ENCODE measurements around the gene RNF34.

Gene RNF34

DNA sequence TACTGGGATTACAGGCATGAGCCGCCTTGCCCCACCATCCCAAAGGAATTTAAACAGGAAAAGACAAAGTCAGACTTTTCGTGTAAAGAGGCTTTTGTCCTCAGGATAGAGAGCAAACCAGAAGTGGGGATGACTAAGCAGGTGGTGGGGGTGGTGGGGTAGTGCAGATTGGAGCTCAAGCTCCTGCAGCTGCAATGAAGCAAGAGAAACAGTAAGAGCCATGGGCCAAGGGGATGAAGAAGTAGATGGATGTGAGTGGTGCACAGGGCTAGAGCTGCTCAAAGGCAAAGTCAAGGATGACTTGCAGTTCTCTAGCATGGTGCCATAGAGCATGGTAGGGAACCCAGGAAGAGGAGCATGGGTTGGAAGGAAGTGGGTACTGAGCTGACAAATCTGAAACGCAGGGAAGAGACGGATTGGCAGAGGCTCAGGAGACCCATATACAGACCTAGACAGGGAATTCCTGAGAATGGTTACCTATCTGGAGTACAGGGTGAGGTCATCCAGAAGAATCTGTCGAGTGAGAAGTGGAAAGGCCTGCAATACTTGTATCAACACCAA lies 11.4 kb upstream of the RNF34 start:
- no peak for DNase-seq (ENCODE audit: low read depth, low spot score)

DNA sequence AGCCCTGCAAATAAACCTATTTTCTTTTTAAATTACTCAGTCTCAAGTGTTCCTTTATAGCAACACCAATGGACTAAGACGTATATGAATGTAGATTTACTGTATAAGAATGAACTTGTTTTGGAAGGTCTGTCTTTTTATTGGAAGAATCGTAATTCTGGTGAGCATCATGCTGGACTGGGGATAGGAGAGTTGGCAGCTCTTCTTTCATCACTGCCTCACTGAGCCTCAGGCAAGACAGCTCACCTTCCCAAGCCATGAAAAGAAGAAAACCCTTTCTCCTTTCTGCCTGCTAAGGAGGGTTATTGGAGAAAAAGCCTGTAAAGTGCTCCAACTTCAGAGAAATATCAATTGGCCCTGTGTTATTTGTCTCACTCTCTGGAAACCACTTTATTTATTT lies 9.1 kb upstream of the RNF34 start:
- DNase-seq (ENCODE audit: low read depth, low spot score) = no peak

DNA sequence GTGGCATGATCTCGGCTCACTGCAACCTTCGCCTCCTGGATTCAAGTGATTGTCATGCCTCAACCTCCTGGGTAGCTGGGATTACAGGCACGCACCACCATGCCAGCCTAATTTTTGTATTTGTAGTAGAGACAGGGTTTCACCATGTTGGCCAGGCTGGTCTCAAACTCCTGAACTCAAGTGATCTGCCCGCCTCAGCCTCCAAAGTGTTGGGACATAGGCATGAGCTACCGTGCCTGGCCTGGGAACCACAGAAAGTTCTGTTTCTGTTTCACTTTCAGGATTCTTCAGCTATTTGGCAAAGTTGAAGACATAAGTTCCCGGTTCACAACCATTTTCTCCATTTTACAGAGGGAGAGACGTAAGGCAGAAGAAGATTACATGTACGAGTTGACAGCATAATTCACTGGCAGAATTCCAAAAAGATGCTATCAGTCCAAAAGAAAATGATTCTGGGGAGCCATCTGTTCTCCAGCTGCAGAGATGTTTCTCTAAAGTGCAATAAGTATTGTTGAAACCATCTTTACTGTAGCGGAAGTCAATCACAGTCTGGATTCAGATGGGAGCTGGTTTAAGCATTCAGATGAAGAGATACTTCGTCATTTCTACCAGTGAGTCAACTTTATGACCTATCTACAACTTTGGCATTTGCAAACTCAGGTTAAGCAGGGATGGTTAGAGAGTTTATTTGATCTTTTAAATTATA lies 8.1 kb upstream of the RNF34 start:
- DNase-seq (ENCODE audit: low read depth, low spot score) = no peak

DNA sequence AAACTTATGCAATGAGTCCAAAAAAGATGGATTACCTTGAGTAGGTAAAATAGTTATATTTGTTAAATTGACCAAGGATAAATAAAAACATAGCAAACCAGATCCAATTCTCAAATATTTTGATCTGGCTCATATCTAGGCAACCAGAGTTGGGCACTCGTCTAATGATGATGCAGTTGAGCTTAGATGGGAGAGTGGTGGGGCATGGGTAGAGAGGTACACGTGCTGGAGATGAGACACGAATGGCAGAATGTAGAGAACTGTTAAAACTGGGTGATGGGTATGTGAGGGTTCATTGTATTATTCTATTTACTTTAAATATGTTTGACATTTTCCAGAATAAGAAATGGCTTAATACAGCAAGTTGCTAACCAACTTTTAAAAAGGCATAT lies 7.6 kb upstream of the RNF34 start:
- DNase-seq (ENCODE audit: low read depth, low spot score) = no peak

DNA sequence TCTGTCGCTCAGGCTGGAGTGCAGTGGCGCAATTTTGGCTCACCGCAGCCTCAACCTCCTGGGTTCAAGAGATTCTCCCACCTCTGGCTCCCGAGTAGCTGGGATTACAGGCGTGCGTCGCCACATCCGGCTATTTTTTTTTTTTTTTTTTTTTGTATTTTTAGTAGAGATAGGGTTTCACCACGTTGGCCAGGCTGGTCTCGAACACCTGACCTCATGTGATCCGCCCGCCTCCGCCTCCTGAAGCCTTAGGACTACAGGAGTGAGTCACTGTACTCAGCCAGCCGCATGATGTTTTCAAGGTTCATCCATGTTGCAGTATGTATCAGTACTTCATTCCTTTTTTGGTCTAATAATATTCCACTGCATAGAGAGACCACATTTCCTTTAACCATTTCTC lies 2.4 kb upstream of the RNF34 start:
- DNase-seq (ENCODE audit: low read depth, low spot score) = no peak

DNA sequence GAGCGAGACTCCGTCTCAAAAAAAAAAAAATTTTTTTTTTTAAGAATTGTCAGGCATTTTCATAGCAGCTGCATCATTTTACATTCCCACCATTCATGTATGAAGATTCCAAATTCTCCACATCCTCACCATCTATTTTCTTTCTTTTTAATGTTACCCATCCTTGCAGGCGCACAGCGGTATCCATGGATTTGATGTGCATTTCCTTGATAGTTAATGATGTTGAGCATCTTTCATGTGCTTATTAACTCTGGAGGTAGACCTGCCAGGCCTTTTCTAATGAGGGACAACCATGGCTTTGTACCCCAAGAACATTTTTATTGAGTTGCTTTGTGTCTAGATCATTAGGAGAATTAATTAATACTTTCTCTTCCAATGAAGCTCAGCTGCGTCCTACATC lies 1.6 kb upstream of the RNF34 start:
- no peak for DNase-seq (ENCODE audit: low read depth, low spot score)

DNA sequence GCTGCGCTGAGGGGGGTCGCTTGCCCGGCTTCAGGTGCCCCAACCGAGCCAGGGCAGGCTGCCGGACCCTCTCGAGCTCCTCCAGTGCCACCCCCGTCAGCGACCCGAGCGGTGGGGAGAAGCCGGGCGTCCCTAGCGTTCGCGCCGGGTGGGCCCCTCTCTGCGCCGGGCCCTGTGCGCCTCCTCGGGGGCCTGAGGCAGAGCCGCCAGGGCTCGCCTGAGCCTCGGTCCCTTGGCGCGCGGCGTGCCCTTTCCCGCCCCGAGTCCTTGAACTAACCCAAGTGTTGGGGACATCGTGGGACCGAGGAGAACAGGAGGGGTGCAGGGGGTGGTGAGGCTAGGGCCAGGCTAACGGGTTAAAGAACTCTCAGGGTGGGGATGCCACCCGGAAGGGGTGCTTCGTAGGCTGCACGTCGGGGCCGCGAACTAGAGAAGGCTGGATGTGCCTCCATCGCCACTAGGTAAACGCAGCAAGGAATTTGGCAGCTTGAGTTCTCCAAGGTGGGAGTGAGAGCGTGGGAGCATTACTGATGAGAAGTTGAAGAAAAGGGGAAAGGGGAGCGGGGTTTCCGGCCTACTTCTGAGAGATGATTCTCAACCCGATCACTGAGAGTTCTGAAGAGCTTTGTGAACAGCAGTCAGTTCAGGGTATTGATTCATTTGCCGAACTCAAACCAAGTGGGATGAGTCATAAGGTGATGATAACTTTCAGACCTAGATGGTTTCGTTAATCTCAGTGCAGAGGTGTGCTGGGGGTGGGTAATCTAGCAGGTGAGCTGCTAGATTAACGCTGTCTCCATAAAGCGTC lies 618 bp downstream of the RNF34 start:
- DNase-seq (ENCODE audit: low read depth, low spot score) = no peak

DNA sequence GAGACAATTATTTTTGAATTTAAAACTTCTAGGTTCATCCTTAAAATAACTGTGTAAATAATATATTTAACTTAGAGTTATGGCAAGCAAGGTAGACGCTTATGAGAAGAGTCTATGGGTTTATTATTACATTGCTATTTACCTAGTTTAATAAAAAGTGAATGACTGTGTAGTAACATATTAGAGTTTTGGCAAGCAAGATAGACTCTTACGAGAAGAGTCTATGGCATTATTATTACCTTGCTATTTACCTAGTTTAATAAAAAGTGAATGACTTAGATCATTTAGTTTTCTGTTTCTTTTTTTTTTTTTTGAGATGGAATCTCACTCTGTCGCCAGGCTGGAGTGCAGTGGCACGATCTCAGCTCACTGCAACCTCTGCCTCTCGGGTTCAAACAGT lies 3.8 kb downstream of the RNF34 start:
- DNase-seq (ENCODE audit: low read depth, low spot score) = no peak

DNA sequence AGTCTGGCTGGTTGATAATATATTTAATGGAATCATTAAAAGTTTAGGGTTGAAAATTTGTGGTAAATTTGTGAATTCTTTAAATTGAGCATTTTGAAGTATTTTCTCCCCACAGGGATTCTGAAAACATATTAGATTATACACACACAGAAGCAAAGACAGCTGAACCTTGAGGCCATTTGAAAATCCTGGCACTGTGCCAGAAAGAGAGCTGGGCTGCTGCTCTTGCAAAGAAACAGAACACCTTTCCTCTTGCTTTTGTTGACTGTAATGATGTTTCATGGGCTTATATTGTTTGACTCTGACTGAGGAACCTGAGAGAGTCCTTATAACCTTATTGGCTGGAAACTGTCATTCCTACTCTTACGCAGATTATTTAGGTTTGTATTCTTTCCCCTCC lies 4.8 kb downstream of the RNF34 start:
- no peak for DNase-seq (ENCODE audit: low read depth, low spot score)

DNA sequence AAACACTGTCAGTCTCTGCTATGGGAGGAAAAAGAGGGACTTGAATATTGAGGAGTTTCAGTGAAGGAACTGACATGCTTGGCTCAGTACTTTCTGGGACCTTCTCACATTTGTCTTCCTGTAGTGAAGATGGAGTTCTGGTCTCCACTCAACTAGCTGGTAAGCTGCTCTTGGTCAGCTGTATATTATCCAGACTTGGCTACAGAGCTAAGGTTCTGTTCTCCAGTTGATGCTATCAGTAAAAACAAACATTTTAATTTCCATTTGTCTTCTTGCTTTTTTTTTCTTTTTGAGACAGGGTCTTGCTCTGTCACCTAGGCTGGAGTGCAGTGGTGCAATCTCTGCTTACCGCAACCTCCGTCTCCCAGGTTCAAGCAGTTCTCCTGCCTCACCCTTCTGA lies 5.3 kb downstream of the RNF34 start:
- DNase-seq (ENCODE audit: low read depth, low spot score) = no peak

DNA sequence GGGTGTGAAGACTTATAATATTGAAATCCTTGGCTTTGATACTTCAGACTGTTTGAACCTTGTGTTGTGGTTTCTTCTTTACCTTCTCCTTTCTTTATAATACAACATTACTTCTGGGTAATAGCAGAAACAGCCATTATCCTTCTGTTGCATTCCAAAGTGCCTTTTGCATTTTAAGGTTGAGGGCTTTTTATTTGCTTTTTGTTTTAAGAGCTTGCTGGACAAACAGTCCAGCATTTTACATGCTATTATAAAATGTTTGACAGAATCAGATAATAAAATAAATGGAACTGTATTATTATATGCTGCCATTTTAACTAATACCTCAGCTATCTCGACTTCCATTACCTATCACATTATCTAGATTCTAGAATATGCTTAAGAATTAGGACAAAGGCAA lies 14.0 kb downstream of the RNF34 start:
- no peak for DNase-seq (ENCODE audit: low read depth, low spot score)

DNA sequence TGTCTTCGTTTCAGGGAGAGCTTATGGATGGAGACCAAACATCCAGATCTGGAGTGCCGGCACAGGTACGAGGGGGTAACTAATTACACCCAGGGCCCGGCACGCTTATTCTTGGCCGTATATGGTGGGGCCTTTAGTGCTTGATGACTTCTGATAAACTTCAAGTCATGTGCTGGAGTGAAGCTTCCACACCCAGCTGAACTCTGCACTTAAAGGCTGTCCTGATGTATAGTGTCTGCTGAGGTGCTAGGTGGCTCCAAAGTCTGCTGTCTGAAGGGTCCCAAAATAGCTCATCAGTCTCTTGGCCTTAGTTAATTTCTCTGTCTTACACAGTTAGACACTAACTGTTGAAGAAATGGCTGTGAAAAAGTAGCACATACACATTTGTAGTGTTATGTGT lies 17.9 kb downstream of the RNF34 start:
- DNase-seq (ENCODE audit: low read depth, low spot score) = no peak

DNA sequence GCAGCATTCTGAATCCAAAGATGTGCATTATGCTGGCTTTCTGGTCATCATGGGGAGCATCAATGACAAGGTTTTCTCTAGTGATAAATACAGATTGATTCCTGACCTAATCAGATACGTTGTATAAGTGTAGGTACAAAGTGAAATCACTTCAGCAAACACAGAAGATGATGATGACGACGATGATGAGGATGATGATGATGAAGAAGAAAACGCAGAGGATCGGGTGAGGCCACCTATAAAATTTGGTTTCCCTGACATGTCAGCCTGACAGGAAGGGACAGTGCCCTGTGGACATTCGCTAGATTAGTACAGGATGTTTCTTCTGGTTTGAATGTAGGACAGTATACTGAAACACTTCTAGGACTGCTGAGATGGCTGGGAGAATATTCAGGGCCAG lies 20.2 kb downstream of the RNF34 start:
- DNase-seq (ENCODE audit: low read depth, low spot score) = no peak

DNA sequence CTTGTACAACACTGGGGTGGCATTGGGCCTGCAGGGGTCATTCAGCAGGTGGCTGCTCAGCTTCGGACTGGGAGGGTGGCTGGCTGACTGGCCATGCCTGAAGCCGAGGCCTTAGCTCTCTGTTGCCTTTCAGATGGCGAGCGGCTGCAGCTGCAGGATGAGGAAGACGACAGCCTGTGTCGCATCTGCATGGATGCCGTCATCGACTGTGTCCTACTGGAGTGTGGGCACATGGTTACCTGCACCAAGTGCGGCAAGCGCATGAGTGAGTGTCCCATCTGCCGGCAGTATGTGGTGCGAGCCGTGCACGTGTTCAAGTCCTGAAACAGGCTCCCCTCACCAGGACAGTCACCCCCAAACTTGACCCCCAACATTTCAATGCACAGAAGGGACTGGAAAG lies 23.3 kb downstream of the RNF34 start:
- DNase-seq (ENCODE audit: low read depth, low spot score) = no peak

DNA sequence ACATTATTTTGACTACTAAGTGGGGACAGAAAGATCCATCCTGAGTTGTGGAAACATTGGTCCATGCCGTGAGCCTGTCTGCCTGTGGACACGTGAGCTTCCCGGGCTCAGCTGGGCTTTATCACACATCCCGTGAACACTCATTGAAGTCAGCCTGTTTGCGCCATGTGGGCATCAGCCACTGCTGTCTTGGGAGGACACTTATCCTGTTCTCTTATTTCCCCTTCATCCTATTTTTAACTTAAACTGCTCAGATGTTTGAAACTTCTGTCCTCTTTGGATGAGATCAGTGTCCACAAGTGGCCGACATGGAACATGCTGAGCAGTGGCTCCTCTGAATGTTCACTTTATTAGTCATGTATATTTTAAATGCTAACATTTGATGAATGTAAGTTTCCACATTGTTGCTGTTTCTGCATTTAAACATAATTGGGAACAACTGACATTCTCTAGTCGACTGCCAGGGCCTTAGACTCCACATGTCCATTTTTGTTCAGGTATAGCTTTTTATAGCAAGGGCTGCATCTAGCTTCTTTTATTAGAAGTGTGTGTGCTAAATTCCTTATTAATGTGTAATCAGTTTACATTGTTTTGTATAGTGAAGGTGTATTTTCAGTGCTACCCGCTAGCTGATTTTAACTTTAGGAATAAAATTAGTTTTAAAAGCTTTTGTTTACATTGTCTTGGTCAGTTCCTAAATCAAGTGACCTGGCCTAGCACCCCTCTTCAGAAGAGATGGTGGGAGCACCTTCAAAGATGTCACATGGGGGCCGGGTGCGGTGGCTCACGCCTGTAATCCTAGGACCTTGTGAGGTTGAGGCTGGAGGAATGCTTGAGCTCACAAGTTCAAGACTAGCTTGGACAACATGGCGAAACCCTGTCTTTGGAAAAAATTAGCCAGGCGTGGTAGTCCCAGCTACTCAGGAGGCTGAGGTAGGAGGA lies 24.0 kb downstream of the RNF34 start:
- DNase-seq (ENCODE audit: low read depth, low spot score) = no peak

DNA sequence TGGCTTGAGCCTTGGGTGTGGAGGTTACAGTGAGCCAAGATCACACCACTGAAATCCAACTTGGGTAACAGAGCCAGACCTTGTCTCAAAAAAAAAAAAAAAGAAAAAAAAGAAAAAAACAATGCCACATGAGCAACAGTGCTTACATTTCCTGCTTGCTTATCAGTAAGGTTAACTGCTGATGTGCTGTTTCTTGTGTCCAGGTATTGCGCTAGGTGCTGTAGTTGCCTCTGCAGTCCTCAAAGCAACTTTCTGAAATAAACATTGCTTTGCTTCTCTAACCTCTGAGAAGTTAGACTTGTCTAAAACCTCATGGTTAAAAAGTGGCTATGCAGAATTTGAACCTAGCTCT lies 24.7 kb downstream of the RNF34 start:
- DNase-seq (ENCODE audit: low read depth, low spot score) = no peak

DNA sequence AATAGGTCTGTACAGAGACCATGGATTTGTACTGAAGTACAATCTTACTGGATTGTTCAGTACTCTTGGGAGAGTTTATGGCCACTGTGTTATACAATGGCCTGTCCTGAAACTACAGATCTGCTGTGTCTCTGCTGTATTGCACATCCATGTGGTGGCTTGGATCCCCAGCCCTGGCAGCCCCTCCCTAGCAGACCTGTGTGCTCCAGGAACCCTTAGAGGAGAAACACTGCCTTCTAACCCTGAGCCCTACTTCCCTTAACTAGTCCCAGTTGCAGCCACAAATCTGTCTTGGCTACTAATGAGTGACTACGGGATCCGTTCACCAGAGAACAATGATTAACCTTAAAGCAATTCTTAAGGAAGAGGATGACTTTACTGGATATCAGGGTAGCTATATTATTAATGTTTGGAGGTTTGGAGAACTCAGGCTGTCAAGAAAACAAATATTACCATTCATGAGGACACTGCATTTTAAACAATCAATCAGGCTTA lies 27.7 kb downstream of the RNF34 start:
- no peak for DNase-seq (ENCODE audit: low read depth, low spot score)

DNA sequence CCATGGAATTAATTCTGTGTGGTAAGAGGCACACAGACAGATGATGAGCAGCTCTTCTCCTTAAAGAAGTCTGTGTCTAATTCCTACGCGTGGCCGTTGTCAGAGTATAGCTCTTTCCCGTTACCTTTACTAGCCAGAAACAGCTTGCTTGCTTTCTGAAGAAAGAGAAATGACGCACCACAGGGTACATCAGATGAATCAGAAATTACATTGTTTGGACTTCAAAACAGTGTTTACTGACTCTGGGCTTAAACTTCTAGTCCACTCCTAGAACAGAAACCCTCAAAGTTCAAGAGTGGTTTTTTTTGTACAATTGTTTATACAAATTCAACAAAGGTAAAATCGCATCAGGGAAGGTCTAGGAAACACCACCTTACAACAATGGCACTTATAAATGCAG lies 29.0 kb downstream of the RNF34 start:
- no peak for DNase-seq (ENCODE audit: low read depth, low spot score)

DNA sequence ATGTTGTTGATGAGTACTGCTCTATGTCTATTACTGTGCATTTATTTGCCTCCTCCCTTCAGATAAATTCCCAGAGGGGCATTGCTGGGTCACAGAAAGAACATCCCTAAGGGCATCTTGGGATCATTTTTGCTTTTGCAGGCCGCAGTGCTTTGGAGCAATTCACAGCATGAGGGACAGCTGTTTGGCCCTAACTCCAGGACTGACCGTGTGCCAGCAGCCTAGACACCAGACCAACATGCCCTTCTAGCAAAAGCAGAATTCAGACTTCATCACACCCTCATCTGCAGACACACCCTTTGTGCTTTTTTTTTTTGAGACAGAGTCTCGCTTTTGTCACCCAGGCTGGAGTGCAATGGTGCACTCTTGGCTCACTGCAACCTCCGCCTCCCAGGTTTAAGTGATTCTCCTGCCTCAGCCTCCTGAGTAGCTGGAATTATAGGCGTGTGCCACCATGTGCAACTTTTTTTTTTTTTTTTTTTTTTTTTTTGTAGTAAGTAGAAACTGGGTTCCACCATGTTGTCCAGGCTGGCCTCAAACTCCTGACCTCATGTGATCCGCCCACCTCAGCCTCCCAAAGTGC lies 31.0 kb downstream of the RNF34 start:
- no peak for DNase-seq (ENCODE audit: low read depth, low spot score)

DNA sequence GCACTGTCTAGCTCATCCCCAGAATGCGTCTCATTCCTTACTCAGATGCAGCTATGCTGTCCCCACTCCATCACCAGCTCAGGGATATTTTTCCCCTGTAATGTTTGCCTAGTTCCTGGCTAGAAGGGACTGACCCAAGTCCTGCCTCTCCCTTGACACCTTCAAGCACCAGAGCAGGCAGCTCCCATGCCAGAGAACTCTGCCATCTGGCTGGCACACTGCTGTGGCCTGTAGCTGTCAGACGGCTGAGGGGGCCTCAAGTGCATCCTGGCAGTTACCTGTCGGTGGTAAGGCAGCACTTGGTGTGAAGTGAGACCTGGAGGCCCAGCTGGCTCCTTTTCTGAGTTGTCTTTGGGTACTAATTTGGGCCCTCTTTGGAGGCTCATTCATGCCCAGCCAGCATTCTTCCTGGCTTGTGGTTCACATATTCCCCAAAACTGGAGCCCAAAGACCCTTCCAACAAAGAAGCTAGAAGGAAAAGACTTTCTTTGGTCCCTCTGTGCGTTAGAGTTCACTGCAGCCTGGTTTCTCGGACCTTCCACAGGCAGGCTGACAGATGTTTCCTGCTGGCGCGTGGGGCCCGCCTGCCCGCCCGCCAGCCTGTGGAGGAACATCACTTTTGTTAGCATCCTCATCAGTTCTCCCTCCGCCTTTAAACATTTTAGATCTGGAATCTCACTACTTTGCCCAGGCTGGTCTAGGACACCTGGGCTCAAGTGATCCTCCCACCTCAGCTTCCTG lies 33.0 kb downstream of the RNF34 start:
- DNase-seq (ENCODE audit: low read depth, low spot score) = no peak

DNA sequence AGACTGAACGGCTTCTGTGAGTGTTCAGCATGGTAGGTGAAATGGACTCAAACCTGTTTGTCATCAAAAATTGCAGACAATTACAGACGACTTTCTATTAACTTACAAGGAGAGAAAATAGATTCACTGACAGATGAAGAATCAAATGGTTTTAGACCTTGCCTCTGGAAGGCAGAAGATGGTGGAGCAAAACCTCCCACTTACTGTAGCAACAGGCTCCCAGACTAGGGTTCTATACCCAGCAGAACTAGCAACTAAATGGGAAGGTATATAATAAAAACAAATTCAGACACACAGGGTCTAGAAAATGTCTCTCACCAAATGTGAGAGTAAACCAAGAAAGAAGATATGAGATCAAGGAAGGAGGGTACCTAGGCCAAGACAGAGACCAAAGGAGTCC lies 36.8 kb downstream of the RNF34 start:
- no peak for DNase-seq (ENCODE audit: low read depth, low spot score)
